Measurements from ENCODE around the gene ACP1.
A peak's percentile ranks its signal among the peaks of the same experiment; 100 is the strongest.

ACP1 gene

DNA sequence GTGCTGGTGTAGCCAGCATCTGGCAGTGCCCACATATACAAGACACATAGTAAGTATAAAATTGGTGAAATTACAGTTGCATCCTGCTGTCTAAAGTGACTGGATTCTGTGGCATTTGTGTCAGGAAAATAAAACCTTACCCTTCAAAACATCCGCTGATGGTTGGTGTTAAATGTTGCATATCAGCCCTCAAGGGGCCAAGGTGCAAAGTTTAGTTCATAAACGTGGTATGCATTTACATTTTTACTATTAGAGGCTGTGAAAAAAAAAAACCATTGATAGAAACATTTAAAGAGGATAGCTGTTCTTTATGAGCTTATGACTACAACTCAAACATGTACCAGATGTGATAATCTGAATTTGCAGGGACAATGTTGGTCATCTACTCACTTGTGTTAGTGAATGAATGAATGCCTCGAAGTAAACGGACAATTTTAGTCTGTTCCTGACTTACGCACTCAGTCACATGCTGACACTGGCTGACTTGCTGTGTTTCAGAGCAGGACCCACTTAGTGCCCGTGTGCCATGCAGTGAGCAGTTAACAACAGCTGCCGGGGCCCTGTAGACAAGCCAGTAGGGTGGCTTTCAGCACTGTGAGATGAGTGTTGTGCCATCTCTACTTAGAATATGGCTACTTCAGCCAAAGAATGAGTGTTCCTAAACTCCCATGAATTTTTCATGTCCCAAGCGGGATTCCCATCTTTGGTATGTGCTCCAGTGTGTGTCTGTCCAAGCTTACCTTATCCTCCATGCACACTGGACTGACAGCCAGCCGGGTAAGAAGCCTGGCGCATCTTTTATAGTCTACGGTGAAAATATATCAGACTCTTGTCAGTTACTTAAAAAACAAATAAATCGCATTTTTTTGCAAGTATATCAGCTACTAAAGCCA is 17.9 kb downstream of the ACP1 start:
- DNase-seq: no peak

- DNase-seq: no peak
These were observed 19.4 kb downstream of the ACP1 start for GRCh38 chr2:283996-284794.

DNA sequence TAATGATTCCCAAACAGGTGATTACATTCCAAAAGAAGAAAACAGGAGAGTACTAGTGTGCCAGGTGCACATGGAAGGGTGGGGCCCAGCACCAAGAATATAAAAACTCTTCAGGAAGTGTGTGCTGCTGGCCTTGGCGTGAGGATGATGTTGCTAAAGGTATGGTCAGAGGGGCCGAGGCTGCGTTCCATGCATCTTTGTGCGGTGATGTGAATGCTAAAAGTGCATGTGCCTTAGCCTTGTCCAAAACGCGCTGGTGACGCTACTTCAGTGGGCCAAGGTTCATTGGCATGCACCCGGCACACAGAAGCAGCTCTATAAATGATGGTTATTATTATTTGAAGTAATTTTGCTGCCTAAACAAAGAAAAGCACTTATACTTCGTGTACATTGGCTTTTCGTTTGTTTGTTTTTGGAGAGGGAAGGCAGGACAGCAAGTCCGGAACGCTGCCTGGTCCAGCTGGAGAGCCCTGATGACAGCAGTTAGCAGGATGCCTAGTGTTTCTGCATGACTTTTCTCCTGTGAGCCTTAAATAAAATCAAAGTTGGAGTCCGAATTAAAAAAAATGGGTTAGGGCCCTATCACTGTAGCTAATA is 20.2 kb downstream of the ACP1 start:
- no peak for DNase-seq

GRCh38 chr2:285531-285930 is 20.8 kb downstream of the ACP1 start:
- DNase-seq: no peak

DNA sequence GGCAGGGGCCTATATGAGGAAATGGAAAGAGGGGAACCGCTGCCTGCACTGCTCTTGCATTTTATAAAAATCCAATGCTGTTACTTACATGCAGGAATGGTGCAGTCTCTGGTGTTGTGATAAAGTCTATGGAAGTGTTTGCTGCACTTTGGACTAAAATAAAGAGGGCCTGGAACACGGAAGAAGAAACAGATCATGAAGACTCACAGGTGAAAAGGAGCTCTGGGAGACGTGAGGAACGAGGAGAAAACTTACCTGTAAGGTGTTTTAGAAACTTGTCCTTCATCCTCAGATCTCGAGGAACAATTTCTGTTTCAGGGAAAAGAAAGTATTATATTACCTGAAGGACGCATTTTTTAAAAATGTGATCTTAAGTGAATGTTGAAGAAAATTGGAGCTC is 21.3 kb downstream of the ACP1 start:
- no peak for DNase-seq

GRCh38 chr2:286774-287392 is 22.1 kb downstream of the ACP1 start:
- no peak for DNase-seq

DNA sequence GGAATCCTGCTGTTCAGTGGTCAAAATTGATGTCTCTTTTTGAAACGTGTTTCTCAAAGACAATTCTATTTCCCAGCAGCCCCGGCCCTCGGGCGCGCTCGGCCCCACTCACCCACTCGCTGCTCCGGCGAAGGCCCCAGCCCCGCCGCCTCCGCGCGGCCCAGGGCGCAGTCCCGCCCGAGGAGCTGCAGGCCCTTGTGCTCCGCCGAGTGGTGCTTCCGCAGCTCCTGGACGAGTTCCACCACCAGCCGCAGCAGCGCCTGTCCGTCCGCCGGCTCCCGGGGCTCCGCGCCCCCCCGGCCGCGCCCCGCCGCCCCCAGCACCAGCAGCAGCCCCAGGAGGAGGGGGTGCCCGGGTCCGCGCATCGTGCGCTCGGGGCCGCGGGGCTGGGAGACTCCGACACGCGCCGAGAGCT is 22.7 kb downstream of the ACP1 start:
- DNase-seq: no peak

GRCh38 chr2:287911-288757 is 23.4 kb downstream of the ACP1 start, which contains the start of gene ALKAL2:
ALKAL2 (minus strand) TSS chr2:288091; CDS start chr2:287835, 256 bp downstream.
- DNase-seq: no peak

GRCh38 chr2:288758-289361 is 24.1 kb downstream of the ACP1 start:
- DNase-seq: no peak

- DNase-seq: no peak
These were observed 24.8 kb downstream of the ACP1 start for GRCh38 chr2:289362-290089.

DNA sequence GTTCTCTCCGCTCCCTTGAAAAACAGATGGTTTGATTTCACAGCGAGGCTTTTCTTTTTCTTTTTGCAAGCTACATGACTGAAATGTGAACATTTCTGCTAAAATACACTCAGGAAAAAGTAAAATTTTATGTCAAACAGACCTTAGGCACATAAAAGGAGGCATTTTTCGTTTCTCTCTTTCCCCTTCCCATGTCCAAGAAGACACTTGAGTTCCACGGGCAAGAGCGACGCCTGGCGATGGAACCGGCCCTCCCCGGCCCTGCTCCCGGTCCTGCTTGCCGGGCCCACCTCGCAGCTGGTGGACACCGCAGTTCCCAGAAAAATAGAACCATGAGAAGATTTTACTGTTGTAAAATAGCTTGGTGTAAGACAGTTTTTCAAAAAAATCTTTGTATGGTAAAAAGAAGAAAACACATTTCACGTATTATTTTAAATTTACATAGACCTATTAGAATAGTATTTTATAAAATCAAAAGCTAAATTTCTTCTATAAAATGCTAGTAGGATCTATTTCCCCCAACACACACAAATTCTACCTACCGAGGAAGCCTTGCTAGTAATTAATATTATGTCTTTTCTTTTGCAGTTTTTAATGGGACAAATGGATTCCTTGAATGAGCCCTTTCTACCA is 25.5 kb downstream of the ACP1 start:
- DNase-seq: peak; percentile 43

DNA sequence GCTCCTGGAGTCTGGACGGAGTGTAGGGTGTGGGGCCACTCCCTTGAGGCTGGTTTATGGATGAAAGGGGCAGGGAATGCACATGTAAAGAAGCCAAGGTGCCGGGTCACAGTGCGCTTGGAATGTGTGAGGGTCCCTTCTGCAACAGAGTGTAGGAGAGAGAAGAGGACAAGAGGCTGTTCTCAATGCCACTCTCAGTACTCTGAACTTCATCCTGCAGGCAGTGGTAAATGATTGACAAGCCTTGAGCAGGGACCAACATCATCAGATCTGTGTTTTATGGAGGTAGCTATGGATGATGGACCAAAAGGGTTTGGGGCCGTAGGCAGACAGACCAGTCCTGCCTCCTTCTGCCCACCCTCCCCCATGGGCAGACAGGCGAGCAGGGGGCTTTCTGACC is 30.3 kb downstream of the ACP1 start:
- DNase-seq: no peak

DNA sequence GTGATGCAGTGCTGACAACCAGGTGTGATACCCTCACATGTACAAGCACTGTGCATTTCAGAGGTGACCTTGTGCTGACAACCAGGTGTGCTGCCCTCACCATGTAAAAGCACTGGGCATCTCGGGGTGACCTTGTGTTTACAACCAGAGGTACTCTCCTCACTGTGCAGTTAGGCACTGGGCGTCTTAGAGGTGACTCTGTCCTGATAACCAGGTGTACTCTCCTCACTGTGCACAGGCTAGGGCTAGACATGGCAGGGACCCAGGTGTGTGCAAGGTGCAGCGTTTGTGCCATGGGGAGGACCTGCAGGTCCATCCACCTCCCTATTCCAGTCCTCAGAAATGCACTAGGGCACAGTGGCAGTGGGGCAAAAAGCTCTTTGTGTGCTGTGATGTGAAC is 31.6 kb downstream of the ACP1 start:
- no peak for DNase-seq

DNA sequence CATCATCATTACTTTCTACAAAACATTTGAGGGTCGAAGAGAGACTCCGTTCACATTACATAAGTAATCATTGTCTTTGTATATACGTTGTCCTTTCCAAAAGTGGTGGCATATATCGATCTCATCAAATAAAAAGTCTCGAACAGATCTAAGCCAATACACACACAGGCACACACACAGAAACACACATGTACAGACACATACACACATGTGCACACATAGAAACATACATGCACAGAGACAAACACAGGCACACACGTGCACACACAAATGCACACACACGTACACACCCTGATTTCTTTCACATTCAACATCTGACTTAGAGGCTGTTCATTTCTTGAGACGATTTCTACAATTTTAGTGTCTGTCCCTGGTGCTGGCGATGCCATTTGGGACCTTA is 40.6 kb downstream of the ACP1 start:
- DNase-seq: no peak

DNA sequence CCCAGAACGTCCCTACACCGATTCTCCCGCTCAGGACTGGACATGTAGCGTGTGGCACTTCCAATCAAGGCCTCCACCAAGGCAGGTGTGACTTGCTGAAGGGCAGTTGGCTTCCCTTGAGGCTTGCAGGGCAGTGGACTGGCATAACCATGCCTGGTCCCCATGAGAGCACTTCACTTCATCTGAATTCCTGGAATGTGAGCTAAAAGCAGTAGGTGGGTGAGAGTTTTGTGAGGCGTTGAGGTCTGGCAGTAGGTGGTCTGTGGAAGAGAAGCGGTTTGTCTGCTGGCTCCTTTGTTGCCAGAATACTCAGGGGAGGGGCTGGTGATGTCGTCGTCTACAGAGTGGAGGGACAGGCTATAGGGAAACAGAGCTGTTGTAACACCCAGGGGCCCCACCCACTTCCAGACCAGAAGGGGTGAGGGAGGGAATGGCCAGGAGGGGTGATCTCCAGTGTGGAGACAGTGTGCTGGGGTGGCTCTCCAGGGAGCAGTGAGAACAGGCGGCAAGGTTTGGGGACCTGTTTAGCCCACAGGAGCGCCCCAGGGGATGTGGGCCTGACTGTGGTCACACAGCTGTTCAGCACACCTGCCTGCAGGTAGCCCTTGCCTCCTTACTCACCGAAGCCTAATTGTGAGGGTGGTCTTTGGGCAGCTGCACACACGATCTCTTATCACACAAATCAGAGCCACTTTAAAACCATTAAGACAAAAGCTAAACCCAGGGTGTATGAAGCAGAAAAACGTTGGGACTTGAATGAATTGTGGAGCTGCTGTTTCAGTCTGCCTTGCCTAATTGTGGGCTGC is 44.6 kb downstream of the ACP1 start:
- DNase-seq: no peak

DNA sequence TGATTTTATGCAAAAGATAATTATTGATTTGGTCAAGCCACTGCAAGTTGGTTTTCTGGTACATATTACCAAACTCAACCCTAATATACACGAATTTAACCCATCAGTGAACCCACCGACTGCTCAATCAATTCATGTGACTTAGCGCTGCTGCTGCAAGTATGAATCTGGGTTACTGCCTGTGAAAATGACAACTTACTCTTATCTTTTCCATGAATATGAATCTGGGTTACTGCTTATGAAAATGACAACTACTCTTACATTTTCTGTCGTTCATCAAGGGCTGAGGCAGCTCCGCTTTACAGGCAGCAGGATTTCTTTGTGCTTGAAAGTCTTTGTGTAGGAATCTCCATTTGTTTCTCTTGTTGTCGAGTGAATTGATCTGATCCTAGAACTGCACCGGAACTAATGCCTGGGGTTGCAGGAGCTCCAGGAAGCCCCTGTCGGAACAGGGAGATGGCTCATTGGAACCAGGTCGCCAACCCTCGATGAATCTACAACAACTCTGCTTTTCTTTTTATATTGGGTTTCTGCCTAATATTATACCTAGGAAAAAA is 45.3 kb downstream of the ACP1 start:
- no peak for DNase-seq

GRCh38 chr2:310994-311393 is 46.2 kb downstream of the ACP1 start:
- DNase-seq: no peak

DNA sequence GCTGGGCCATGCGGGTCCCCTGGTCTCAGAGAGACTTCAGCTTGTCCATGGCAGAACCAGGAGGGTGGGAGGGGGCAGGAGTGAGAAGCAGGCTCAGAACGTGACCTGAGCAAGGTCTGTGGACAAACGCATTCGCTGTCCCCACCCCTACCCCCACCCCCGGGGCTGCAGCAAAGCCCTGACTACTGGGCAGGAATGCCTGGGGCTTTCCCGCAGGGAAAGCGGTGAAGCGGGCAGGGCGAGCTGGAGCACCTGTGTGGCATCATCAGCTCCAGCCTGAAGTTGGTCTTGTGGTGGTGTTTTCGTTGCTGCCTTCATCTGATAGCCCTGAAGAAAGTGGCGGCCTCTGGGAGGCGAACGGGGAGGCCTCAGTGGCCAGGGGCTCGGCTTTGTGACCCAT is 49.2 kb downstream of the ACP1 start:
- DNase-seq: no peak
